Neural crest cell (in vitro differentiated cells): ENCODE data around the gene SNAPC4. TPM values are rescaled to one million over a fixed set of nuclear protein-coding genes. Genes with fewer than 3 reads are reported as not detected.
A peak's percentile ranks its signal among the peaks of the same experiment; 100 is the strongest.

Experiments
- DNase-seq: peaks from one replicate; pipeline ENCODE4 v3.0.0; 2021; ENCODE audit warnings: low read depth, mixed read lengths, low spot score
- H3K27ac Mint-ChIP-seq: one replicate; pipeline ENCODE4 v1.8.0; 2021; ENCODE audit warnings: mild to moderate bottlenecking, mixed read lengths; ENCODE audit not compliant: unreplicated experiment
- H3K27me3 Mint-ChIP-seq: 2 replicates; pipeline ENCODE4 v1.8.0; 2021; ENCODE audit warnings: low read depth, mild to moderate bottlenecking, mixed read lengths
- H3K36me3 Mint-ChIP-seq: 2 replicates; pipeline ENCODE4 v1.8.0; 2021; ENCODE audit warnings: low read depth, mild to moderate bottlenecking, mixed read lengths
- H3K4me1 Mint-ChIP-seq: 2 replicates; pipeline ENCODE4 v1.8.0; 2021; ENCODE audit warnings: mixed read lengths
- H3K4me3 Mint-ChIP-seq: one replicate; pipeline ENCODE4 v1.8.0; 2021; ENCODE audit warnings: mild to moderate bottlenecking, mixed read lengths
- H3K9me3 Mint-ChIP-seq: 2 replicates; pipeline ENCODE4 v1.8.0; 2021; ENCODE audit warnings: mixed read lengths
- CTCF ChIP-seq: fragments of 200-600 bp; sonication (generic); conservative IDR thresholded peaks from 2 replicates; pipeline ENCODE4 v1.5.0; 2021; ENCODE audit warnings: antibody characterized with exemption, mild to moderate bottlenecking
- total RNA-seq: library from RNA; stranded (reverse); gene quantifications from 2 replicates; pipeline ENCODE4 v1.2.1, GENCODE V29; 2021

Gene SNAPC4
- total RNA-seq, 1 donor from 2014 or later: 19.0 TPM

GRCh38 chr9:136424750-136425362 lies 24.9 kb upstream of the SNAPC4 start:
- Mint-ChIP-seq H3K4me3 (peak overlapping the region; percentile 31), H3K27ac (peak overlapping the region; percentile 35), H3K4me1 (no peaks in the 10 kb centered on the region), H3K27me3 (no peaks in the 10 kb centered on the region), H3K36me3 (peaks cover 5% of the 10 kb centered on the region), H3K9me3 (no peaks in the 10 kb centered on the region)
- no peak for DNase-seq
- TF ChIP-seq CTCF: no peak

GRCh38 chr9:136423432-136424146 lies 23.6 kb upstream of the SNAPC4 start:
- TF ChIP-seq CTCF: no peak
- Mint-ChIP-seq H3K27me3 (no peaks in the 10 kb centered on the region), H3K9me3 (no peaks in the 10 kb centered on the region), H3K36me3 (peaks cover 9% of the 10 kb centered on the region), H3K4me3 (no peak overlapping the region), H3K27ac (no peak overlapping the region), H3K4me1 (no peaks in the 10 kb centered on the region)
- no peak for DNase-seq

GRCh38 chr9:136422876-136423275 lies 22.9 kb upstream of the SNAPC4 start:
- Mint-ChIP-seq H3K4me1 (no peaks in the 10 kb centered on the region), H3K36me3 (peaks cover 9% of the 10 kb centered on the region), H3K9me3 (no peaks in the 10 kb centered on the region), H3K27me3 (no peaks in the 10 kb centered on the region), H3K4me3 (no peak overlapping the region), H3K27ac (no peak overlapping the region)
- no peak for TF ChIP-seq CTCF
- no peak for DNase-seq

- no peaks in the 10 kb centered on the region for H3K27me3 Mint-ChIP-seq
- DNase-seq: no peak
- H3K4me1 Mint-ChIP-seq: no peaks in the 10 kb centered on the region
- no peak for TF ChIP-seq CTCF
- H3K9me3 Mint-ChIP-seq: no peaks in the 10 kb centered on the region
- H3K4me3 Mint-ChIP-seq: no peak overlapping the region
- peaks cover 8% of the 10 kb centered on the region for H3K36me3 Mint-ChIP-seq
- no peak overlapping the region for H3K27ac Mint-ChIP-seq
These were observed 21.8 kb upstream of the SNAPC4 start for GRCh38 chr9:136421791-136422190.

GRCh38 chr9:136419092-136419420 lies 19.1 kb upstream of the SNAPC4 start:
- TF ChIP-seq CTCF: no peak
- Mint-ChIP-seq H3K36me3 (peaks cover 6% of the 10 kb centered on the region), H3K4me3 (no peak overlapping the region), H3K27me3 (no peaks in the 10 kb centered on the region), H3K27ac (no peak overlapping the region), H3K4me1 (no peaks in the 10 kb centered on the region), H3K9me3 (no peaks in the 10 kb centered on the region)
- no peak for DNase-seq
